HepG2 (cell line): Measurements from ENCODE around the gene PNKD. TPM values are rescaled to one million over a fixed set of nuclear protein-coding genes. Genes with fewer than 3 reads are reported as not detected.
"Not testable (repeated sequence)": the region's sequence is repeated elsewhere in the genome, so short reads cannot be mapped to it uniquely, and the experiment has no call there.

Source experiments
- ATAC-seq: fragments of 200-7000 bp; cut with Tn5 transposase; 3 replicates; pipeline ENCODE4 v1.9.1; 2020; ENCODE audit warnings: mild to moderate bottlenecking, moderate library complexity
- BruUV-seq: library from RNA; stranded (reverse); fragments of 400-500 nt; replicated peaks from 2 replicates; lab custom pipeline; 2021; lab: Mats Ljungman, UMichigan
- CTCF ChIA-PET: fragments of 300-600 bp; formaldehyde crosslinking; extraction: SDS; loops from one replicate; lab custom pipeline; 2021; ENCODE audit warnings: low total read pairs, inconsistent platforms, low intra/inter-chr PET ratio; lab: Yijun Ruan, JAX
- POLR2A ChIA-PET: fragments of 350-600 bp; sonication (Branson Sonifier 250); formaldehyde crosslinking; loops from one replicate; lab custom pipeline; 2020; ENCODE audit warnings: antibody characterized with exemption, inconsistent platforms; lab: Yijun Ruan, JAX
- DNase-seq: peaks from one replicate; pipeline ENCODE4 v3.0.0-alpha.2; 2015; ENCODE audit warnings: low spot score
- FAIRE-seq: peaks from 3 replicates; lab custom pipeline; 2011; peaks lifted over from hg19 to GRCh38; lab: Jason Lieb, UNC
- H2AFZ ChIP-seq: one replicate; pipeline ENCODE4 v1.6.1; 2011; ENCODE audit warnings: low read length, inconsistent platforms
- H3K27ac ChIP-seq: fragments of 300-600 bp; 3 replicates; pipeline ENCODE4 v1.8.0; 2011; ENCODE audit warnings: mixed run types, mild to moderate bottlenecking, mixed read lengths, low read length, inconsistent platforms; ENCODE audit not compliant: insufficient read depth; ENCODE audit errors: extremely low read length
- H3K27me3 ChIP-seq, 2 experiments: fragments of 200-600 bp in 1 of 2; 2 replicates in 1 of 2; 3 replicates in 1 of 2; pipeline versions ENCODE4 v1.6.0 to v1.8.0; 2011; ENCODE audit warnings: low read length in 2 of 2, mild to moderate bottlenecking in 2 of 2, moderate library complexity in 2 of 2, inconsistent platforms in 1 of 2; ENCODE audit not compliant: insufficient read depth in 2 of 2, control insufficient read depth in 1 of 2
- H3K36me3 ChIP-seq, 2 experiments: fragments of 200-600 bp in 1 of 2; replicated peaks in 1 of 2; 2 replicates in 1 of 2; 3 replicates in 1 of 2; pipeline versions ENCODE4 v1.5.1 to v1.8.0; 2011; ENCODE audit warnings: low read length in 2 of 2, inconsistent platforms in 1 of 2; ENCODE audit not compliant: insufficient read depth in 2 of 2, control insufficient read depth in 1 of 2
- H3K4me1 ChIP-seq: 2 replicates; pipeline ENCODE4 v1.5.1; 2012; ENCODE audit warnings: low read length, inconsistent platforms; ENCODE audit not compliant: insufficient read depth
- H3K4me2 ChIP-seq: 2 replicates; pipeline ENCODE4 v1.6.0; 2011; ENCODE audit warnings: low read depth, low read length, inconsistent platforms
- H3K4me3 ChIP-seq, 3 experiments: fragments of 200-600 bp in 1 of 3; sonication (generic), shearing (Covaris generic) in 1 of 3; replicated peaks in 1 of 3; 2 replicates each; pipeline ENCODE4 v1.5.1; 2011 to 2016; ENCODE audit warnings: low read length in 3 of 3, inconsistent platforms in 2 of 3, low read depth in 2 of 3, mild to moderate bottlenecking in 2 of 3, control low read depth in 1 of 3, mixed read lengths in 1 of 3; ENCODE audit not compliant: insufficient read depth in 1 of 3
- H3K79me2 ChIP-seq: one replicate; pipeline ENCODE4 v1.6.1; 2011; ENCODE audit warnings: low read length, inconsistent platforms; ENCODE audit not compliant: insufficient read depth
- H3K9ac ChIP-seq: 2 replicates; pipeline ENCODE4 v1.6.0; 2011; ENCODE audit warnings: mild to moderate bottlenecking, low read depth, low read length, inconsistent platforms; ENCODE audit not compliant: insufficient read depth
- H3K9me3 ChIP-seq: 2 replicates; pipeline ENCODE4 v1.5.1; 2012; ENCODE audit warnings: mild to moderate bottlenecking, low read length
- H4K20me1 ChIP-seq: 2 replicates; pipeline ENCODE4 v1.6.0; 2011; ENCODE audit warnings: inconsistent platforms, mild to moderate bottlenecking, low read length, moderate library complexity; ENCODE audit not compliant: insufficient read depth
- MAZ ChIP-seq, 2 experiments: sonication (generic) in 1 of 2; formaldehyde crosslinking in 1 of 2; IDR thresholded peaks; 2 replicates each; pipeline versions ENCODE4 v1.5.0 to v1.6.1; 2012 to 2020; ENCODE audit warnings: low read depth in 2 of 2, mild to moderate bottlenecking in 2 of 2, borderline replicate concordance in 1 of 2, improper control_type of control experiment in 1 of 2, low read length in 1 of 2, missing genetic modification reagents in 1 of 2, moderate library complexity in 1 of 2
- U2AF2 ChIP-seq: fragments of 200-400 bp; formaldehyde crosslinking; IDR thresholded peaks from 2 replicates; pipeline ENCODE4 v1.6.1; 2017; ENCODE audit warnings: low read depth, mild to moderate bottlenecking, low read length
- ZNF274 ChIP-seq: sonication (generic); formaldehyde crosslinking; IDR thresholded peaks from 2 replicates; pipeline ENCODE4 v1.5.1; 2020; ENCODE audit warnings: mild to moderate bottlenecking, missing genetic modification reagents
- ZNF562 ChIP-seq: sonication (generic); formaldehyde crosslinking; IDR thresholded peaks from 2 replicates; pipeline ENCODE4 v1.8.0; 2022; ENCODE audit warnings: missing genetic modification reagents, borderline replicate concordance
- ZNF672 ChIP-seq: sonication (generic); formaldehyde crosslinking; IDR thresholded peaks from 2 replicates; pipeline ENCODE4 v1.8.1; 2022; ENCODE audit warnings: missing genetic modification reagents
- ZNF776 ChIP-seq: sonication (generic); formaldehyde crosslinking; IDR thresholded peaks from 2 replicates; pipeline ENCODE4 v1.4.0; 2020; ENCODE audit warnings: mild to moderate bottlenecking, missing genetic modification reagents
- WGBS: methylation state at CpG from one replicate; pipeline ENCODE4 v1.1.6; 2017; ENCODE audit warnings: low lambda C conversion rate; 5-methylcytosine and 5-hydroxymethylcytosine counted together
- in situ Hi-C: cut with HindIII; loops from 2 replicates; pipeline ENCODE4 v1.10.0; 2017; ENCODE audit warnings: low pct_unique_long_range_greater_than_20kb; ENCODE audit not compliant: extremely low pct_ligation_motif_present
- intact Hi-C: fragments of 100-400 bp; cut with micrococcal nuclease; formaldehyde crosslinking; loops from one replicate; pipeline ENCODE4 v1.10.0; 2022; ENCODE audit not compliant: unreplicated experiment
- polyA plus RNA-seq, 8 experiments: library from polyadenylated mRNA; depleted of rRNA in 3 of 8; stranded (reverse) in 7 of 8; unstranded in 1 of 8; fragments of >200 nt; fragmentation: Illumina TruSeq in 4 of 8; extraction: Trizol in 4 of 8; gene quantifications; 2 replicates each; pipeline versions ENCODE4 v1.2.1 to v1.2.3, GENCODE V29; 2011 to 2016; ENCODE audit warnings: low read depth in 4 of 8, missing spikeins in 1 of 8, mixed read lengths in 1 of 8; ENCODE audit not compliant: insufficient read depth in 1 of 8
- total RNA-seq, 5 experiments: library from RNA; depleted of rRNA; stranded (reverse); fragments of >200 nt; fragmentation: Illumina TruSeq; extraction: Trizol; gene quantifications; 2 replicates each; pipeline ENCODE4 v1.2.3, GENCODE V29; 2016; ENCODE audit warnings: low read depth in 1 of 5
- TF ChIP-seq, protein P1 (sequence below): sonication (generic); formaldehyde crosslinking; IDR thresholded peaks from 2 replicates; pipeline ENCODE4 v1.4.0; 2020; ENCODE audit warnings: mild to moderate bottlenecking, missing genetic modification reagents

Gene PNKD
- total and polyA plus RNA-seq, 2 of the 13 experiments (the other 11 are each of a cell fraction or from before 2014, with no cell fraction given): 55.9 to 80.4 TPM

DNA sequence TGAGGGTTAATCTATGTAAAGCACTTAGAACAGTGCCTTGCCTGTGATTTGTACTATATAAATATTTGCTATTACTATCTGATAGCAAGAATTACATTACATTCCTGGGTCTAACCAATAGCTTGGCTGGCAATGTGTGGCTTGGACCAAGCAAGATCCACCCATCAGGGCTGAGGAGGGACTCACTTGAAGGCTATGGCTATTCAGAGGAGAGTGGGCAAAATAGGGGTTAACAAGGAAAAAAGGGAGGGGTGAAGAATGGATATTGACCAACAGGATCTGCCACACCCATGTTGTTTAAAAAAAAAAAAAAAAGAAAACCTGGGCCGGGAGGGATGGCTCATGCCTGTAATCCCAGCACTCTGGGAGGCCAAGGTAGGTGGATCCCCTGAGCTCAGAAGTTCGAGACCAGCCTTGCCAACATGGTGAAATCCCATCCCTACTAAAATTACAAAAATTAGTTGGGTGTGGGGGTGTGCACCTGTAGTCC is 42.0 kb downstream of the PNKD start (continued):
- no peak for TF ChIP-seq ZNF562

DNA sequence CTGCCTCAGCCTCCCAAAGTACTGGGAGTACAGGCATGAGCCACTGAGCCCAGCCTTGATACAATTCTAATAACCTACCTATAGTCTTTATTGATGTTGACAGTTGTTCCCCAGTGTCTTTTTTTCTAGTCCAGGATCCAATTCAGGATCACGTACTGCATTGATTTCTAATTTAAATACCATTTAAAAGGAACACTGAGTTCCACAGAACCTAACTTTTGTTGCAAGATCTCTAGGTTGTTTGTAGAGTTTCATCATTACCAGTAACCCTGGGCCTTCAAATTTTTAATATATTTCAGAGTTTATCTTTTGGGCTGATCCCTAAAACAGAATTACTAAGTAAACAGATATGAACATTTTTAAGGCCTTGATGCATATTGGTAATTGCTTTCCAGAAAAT is 43.0 kb downstream of the PNKD start:
- POLR2A ChIA-PET: interaction anchor here (1.7 kb wide), 1 partner anchor 87 kb away, joined by 8 read pairs; the partner anchor contains the start of gene CTDSP1
- Histone ChIP-seq H3K27me3 (no peaks in the 10 kb centered on the region), H4K20me1 (no peaks in the 10 kb centered on the region), H3K4me3 (no peak overlapping the region), H3K9ac (no peak overlapping the region), H3K27ac (no peak overlapping the region), H3K36me3 (no peaks in the 10 kb centered on the region), H3K79me2 (no peaks in the 10 kb centered on the region), H2AFZ (no peak overlapping the region)
- in situ Hi-C loops: no loop called here
- DNase-seq (no peak), FAIRE-seq (no peak), ATAC-seq (no peak)
- 10% methylated on average over 1 of the region's 1 CpG for WGBS
- intact Hi-C loops: loop anchor here (2.0 kb wide), 1 partner anchor 41 kb away; no protein-coding TSS in a partner anchor
- TF ChIP-seq ZNF776 (no peak), MAZ (IDR thresholded peaks at IDR 0.05; ENCODE audit: borderline replicate concordance, low read depth, low read length) (no peak), MAZ (CRISPR knock-in tag; IDR thresholded peaks at IDR 0.05; ENCODE audit: low read depth) (no peak), ZNF274 (CRISPR knock-in tag) (no peak), ZNF672 (CRISPR knock-in tag) (no peak)
- TF ChIP-seq, all 625 proteins: peak for 0
- CTCF ChIA-PET: no interaction called here
- peak overlapping the region; percentile 16; the same call in 1 of the 2 replicates for H3K4me2 ChIP-seq
- no TSS peak for BruUV-seq
- H3K9me3 ChIP-seq: no peaks in the 10 kb centered on the region
- peaks cover 78% of the 10 kb centered on the region for H3K4me1 ChIP-seq

DNA sequence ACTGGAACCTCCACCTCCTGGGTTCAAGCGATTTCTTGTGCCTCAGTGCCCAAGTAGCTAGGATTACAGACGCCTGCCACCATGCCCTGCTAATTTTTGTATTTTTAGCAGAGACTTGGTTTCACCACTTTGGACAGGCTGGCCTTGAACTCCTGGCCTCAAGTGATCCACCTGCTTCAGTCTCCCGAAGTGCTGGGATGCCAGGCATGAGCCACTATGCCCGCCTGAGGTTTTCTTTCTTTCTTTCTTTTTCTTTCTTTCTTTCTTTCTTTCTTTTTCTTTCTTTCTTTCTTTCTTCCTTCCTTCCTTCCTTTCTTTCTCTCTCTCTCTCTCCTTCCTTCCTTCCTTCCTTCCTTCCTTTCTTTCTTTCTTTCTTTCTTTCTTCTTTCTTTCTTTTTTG is 44.4 kb downstream of the PNKD start:
- peaks cover 78% of the 10 kb centered on the region for H3K4me1 ChIP-seq
- H2AFZ ChIP-seq, in situ Hi-C loops, H3K9ac ChIP-seq, ATAC-seq, H3K9me3 ChIP-seq, H3K4me2 ChIP-seq, H3K79me2 ChIP-seq, H3K27me3 ChIP-seq, H3K36me3 ChIP-seq, FAIRE-seq, BruUV-seq, H3K4me3 ChIP-seq, POLR2A ChIA-PET, H4K20me1 ChIP-seq, DNase-seq, CTCF ChIA-PET, H3K27ac ChIP-seq, intact Hi-C loops: not testable (repeated sequence)
- WGBS: 70% methylated on average over 4 of the region's 4 CpGs
- TF ChIP-seq U2AF2: 0 out of 2 replicates have a peak, but pooled peaks have one; percentile 55
- TF ChIP-seq, protein P1, sequence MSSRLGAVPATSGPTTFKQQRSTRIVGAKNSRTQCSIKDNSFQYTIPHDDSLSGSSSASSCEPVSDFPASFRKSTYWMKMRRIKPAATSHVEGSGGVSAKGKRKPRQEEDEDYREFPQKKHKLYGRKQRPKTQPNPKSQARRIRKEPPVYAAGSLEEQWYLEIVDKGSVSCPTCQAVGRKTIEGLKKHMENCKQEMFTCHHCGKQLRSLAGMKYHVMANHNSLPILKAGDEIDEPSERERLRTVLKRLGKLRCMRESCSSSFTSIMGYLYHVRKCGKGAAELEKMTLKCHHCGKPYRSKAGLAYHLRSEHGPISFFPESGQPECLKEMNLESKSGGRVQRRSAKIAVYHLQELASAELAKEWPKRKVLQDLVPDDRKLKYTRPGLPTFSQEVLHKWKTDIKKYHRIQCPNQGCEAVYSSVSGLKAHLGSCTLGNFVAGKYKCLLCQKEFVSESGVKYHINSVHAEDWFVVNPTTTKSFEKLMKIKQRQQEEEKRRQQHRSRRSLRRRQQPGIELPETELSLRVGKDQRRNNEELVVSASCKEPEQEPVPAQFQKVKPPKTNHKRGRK (CRISPR knock-in tag): peak; percentile 83; the same call in 1 of the 2 replicates
